ENCODE results near the gene NRXN3.

Gene NRXN3

GRCh38 chr14:79352076-79352630 is 1182.0 kb downstream of the NRXN3 start:
- no peak for TF ChIP-seq CTCF (IDR thresholded peaks at IDR 0.05; ENCODE audit: borderline replicate concordance, insufficient read depth, low read depth, low read length)
- no peak overlapping the region for H3K4me3 ChIP-seq (ENCODE audit: low read depth, low read length)

GRCh38 chr14:79354336-79354735 is 1184.2 kb downstream of the NRXN3 start:
- no peak overlapping the region for H3K4me3 ChIP-seq (ENCODE audit: low read depth, low read length)
- TF ChIP-seq CTCF (IDR thresholded peaks at IDR 0.05; ENCODE audit: borderline replicate concordance, insufficient read depth, low read depth, low read length): no peak

GRCh38 chr14:79356040-79356439 is 1185.9 kb downstream of the NRXN3 start:
- no peak overlapping the region for H3K4me3 ChIP-seq (ENCODE audit: low read depth, low read length)
- no peak for TF ChIP-seq CTCF (IDR thresholded peaks at IDR 0.05; ENCODE audit: borderline replicate concordance, insufficient read depth, low read depth, low read length)

GRCh38 chr14:79357307-79357706 is 1187.1 kb downstream of the NRXN3 start:
- no peak overlapping the region for H3K4me3 ChIP-seq (ENCODE audit: low read depth, low read length)
- no peak for TF ChIP-seq CTCF (IDR thresholded peaks at IDR 0.05; ENCODE audit: borderline replicate concordance, insufficient read depth, low read depth, low read length)

- no peak for TF ChIP-seq CTCF (IDR thresholded peaks at IDR 0.05; ENCODE audit: borderline replicate concordance, insufficient read depth, low read depth, low read length)
- H3K4me3 ChIP-seq (ENCODE audit: low read depth, low read length): no peak overlapping the region
Observed at GRCh38 chr14:79363291-79363690, 1193.1 kb downstream of the NRXN3 start.

- no peak for TF ChIP-seq CTCF (IDR thresholded peaks at IDR 0.05; ENCODE audit: borderline replicate concordance, insufficient read depth, low read depth, low read length)
- no peak overlapping the region for H3K4me3 ChIP-seq (ENCODE audit: low read depth, low read length)
Observed at GRCh38 chr14:79369359-79370332, 1199.5 kb downstream of the NRXN3 start.

- TF ChIP-seq CTCF (IDR thresholded peaks at IDR 0.05; ENCODE audit: borderline replicate concordance, insufficient read depth, low read depth, low read length): no peak
- H3K4me3 ChIP-seq (ENCODE audit: low read depth, low read length): no peak overlapping the region
Observed at GRCh38 chr14:79370969-79371368, 1200.8 kb downstream of the NRXN3 start.
